Measurements from ENCODE around the gene INPP5B. TPM values are rescaled to one million over a fixed set of nuclear protein-coding genes. Genes with fewer than 3 reads are reported as not detected.
"Not testable (repeated sequence)": the region's sequence is repeated elsewhere in the genome, so short reads cannot be mapped to it uniquely, and the experiment has no call there.

Gene INPP5B
- total and polyA plus RNA-seq, 9 of the 15 experiments (the other 6 are each of a cell fraction or from before 2014, with no cell fraction given): 14.1 to 28.7 (median 20.9) TPM

- H3K79me2 ChIP-seq (ENCODE audit: control insufficient read depth, insufficient read depth, low read length): peaks cover 11% of the 10 kb centered on the region
- H4K20me1 ChIP-seq (replicated peaks; ENCODE audit: control insufficient read depth, insufficient read depth, low read length); H3K4me2 ChIP-seq (ENCODE audit: insufficient read depth, low read length); BruUV-seq (replicated peaks); H3K27ac ChIP-seq (ENCODE audit: extremely low read depth, low read depth, low read length); in situ Hi-C loops (cut with MboI); H3K4me3 ChIP-seq; H3K9me1 ChIP-seq (ENCODE audit: control insufficient read depth, insufficient read depth, low read length); H3K4me1 ChIP-seq (replicated peaks in 1 of 2; ENCODE audit: control insufficient read depth in 2 of 2, insufficient read depth in 2 of 2, low read length in 2 of 2); H3K9ac ChIP-seq (ENCODE audit: insufficient read depth in 1 of 2, low read depth in 2 of 2, low read length in 2 of 2); H3K27me3 ChIP-seq (ENCODE audit: control insufficient read depth in 2 of 2, insufficient read depth in 2 of 2, low read length in 2 of 2); H2AFZ ChIP-seq (ENCODE audit: low read depth, low read length); H3K9me3 ChIP-seq (replicated peaks; ENCODE audit: control insufficient read depth, insufficient read depth, low read depth, low read length); TF ChIP-seq REST (CRISPR knock-in tag; IDR thresholded peaks at IDR 0.05; ENCODE audit: low read depth): not testable (repeated sequence)
- WGBS (ENCODE audit: insufficient coverage, low coverage, missing lambda C conversion rate): 70% methylated on average over 6 of the region's 6 CpGs
- ChIA-PET CTCF (ENCODE audit: low intra/inter-chr PET ratio) (interaction anchor here (1.1 to 2.0 kb wide), 2 partner anchors 85 to 521 kb away, joined by 3 to 18 read pairs; no protein-coding TSS in a partner anchor), POLR2A (interaction anchor here (0.5 to 2.1 kb wide), 5 partner anchors 15 to 445 kb away, joined by 3 to 10 read pairs (median 3); partner anchors contain the start of genes INPP5B and SF3A3)
- ATAC-seq (peak; percentile 94), FAIRE-seq (peak; percentile 29), DNase-seq (ENCODE audit: extremely low read depth in 1 of 4, low spot score in 3 of 4) (peak; percentile 38 to 69 (median 44))
- intact Hi-C loops (cut with micrococcal nuclease): loop anchor here (1.0 to 10.0 kb wide), 2 partner anchors 85 to 160 kb away; no protein-coding TSS in a partner anchor
- peaks cover 78% of the 10 kb centered on the region for H3K36me3 ChIP-seq (ENCODE audit: control insufficient read depth, insufficient read depth, low read length)
- TF ChIP-seq EP400 (IDR thresholded peaks at IDR 0.05) (0 out of 2 replicates have a peak, but pooled peaks have one; percentile 5), RAD21 (CRISPR knock-in tag; conservative IDR thresholded peaks at IDR 0.05 in 1 of 2, IDR thresholded peaks at IDR 0.05 in 1 of 2) (peak; percentile 49 to 79; a peak in 3 of 4 replicates), CTCF (IDR thresholded peaks at IDR 0.05 in 2 of 3, conservative IDR thresholded peaks at IDR 0.05 in 1 of 3; ENCODE audit: insufficient read depth in 2 of 3, low read depth in 1 of 3, low read length in 3 of 3) (peak; percentile 52 to 75 (median 70)), REST (IDR thresholded peaks at IDR 0.05; ENCODE audit: borderline replicate concordance) (peak; percentile 70; the same call in 1 of the 2 replicates), DEAF1 (CRISPR knock-in tag; IDR thresholded peaks at IDR 0.05) (peak; percentile 49; the same call in 1 of the 2 replicates), TEAD1 (CRISPR knock-in tag; IDR thresholded peaks at IDR 0.05) (peak in 1 of 2 experiments; percentile 82; a peak in 2 of 4 replicates), HDGF (IDR thresholded peaks at IDR 0.05) (peak; percentile 81), SMC3 (conservative IDR thresholded peaks at IDR 0.05; ENCODE audit: insufficient read depth, low read depth, low read length) (peak; percentile 37; the same call in 1 of the 2 replicates)
Observed at GRCh38 chr1:37975083-37975482, 28.2 kb upstream of the INPP5B start.

Data from K562 (cell line).